Esophagus squamous epithelium (tissue), 4 donors: ENCODE data around the gene PITX2.

Experiments
- POLR2A ChIP-seq, 4 donors: fragments of 450-650 bp; IDR thresholded peaks; one replicate each; pipeline ENCODE4 v1.6.1; 2017; ENCODE audit warnings: antibody characterized with exemption in 4 of 4, mild to moderate bottlenecking in 4 of 4, moderate library complexity in 3 of 4
- TF ChIP-seq, protein P1 (sequence below), 6 experiments: fragments of 450-650 bp in 4 of 6; fragments of 200-600 bp in 2 of 6; sonication (generic) in 2 of 6; IDR thresholded peaks; one replicate each; pipeline ENCODE4 v1.5.1; 2016 to 2019; ENCODE audit warnings: antibody characterized with exemption in 6 of 6, mild to moderate bottlenecking in 4 of 6, moderate library complexity in 4 of 6

DNA sequence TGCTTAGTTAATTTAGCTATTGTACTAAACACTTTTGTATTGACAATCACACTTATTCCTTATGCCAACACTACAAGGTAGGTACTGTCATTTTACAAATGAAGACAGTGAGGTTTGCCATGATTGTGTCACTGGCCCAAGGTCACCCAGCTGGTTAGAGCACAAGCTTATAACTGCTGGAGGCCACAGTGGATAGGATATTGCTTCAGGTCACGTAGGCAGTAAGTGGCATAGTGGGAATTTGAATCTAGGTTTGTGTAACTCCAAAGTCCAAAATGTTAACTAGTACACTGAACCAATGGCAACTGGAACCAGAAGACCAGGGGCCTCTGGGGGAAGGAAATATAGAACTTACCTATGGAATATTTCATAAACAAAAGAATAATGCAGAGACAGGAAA is 21.1 kb upstream of the PITX2 start:
- TF ChIP-seq, protein P1, sequence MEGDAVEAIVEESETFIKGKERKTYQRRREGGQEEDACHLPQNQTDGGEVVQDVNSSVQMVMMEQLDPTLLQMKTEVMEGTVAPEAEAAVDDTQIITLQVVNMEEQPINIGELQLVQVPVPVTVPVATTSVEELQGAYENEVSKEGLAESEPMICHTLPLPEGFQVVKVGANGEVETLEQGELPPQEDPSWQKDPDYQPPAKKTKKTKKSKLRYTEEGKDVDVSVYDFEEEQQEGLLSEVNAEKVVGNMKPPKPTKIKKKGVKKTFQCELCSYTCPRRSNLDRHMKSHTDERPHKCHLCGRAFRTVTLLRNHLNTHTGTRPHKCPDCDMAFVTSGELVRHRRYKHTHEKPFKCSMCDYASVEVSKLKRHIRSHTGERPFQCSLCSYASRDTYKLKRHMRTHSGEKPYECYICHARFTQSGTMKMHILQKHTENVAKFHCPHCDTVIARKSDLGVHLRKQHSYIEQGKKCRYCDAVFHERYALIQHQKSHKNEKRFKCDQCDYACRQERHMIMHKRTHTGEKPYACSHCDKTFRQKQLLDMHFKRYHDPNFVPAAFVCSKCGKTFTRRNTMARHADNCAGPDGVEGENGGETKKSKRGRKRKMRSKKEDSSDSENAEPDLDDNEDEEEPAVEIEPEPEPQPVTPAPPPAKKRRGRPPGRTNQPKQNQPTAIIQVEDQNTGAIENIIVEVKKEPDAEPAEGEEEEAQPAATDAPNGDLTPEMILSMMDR (IDR thresholded peaks at IDR 0.05) = no peak
- TF ChIP-seq POLR2A (IDR thresholded peaks at IDR 0.05) = no peak
